Glomerular visceral epithelial cell (primary cell): ENCODE data around the gene GPC6.

ENCODE experiments used
- DNase-seq: peaks from one replicate; pipeline ENCODE4 v3.0.0-alpha.2; 2016; ENCODE audit errors: extremely low spot score

The GPC6 gene

DNA sequence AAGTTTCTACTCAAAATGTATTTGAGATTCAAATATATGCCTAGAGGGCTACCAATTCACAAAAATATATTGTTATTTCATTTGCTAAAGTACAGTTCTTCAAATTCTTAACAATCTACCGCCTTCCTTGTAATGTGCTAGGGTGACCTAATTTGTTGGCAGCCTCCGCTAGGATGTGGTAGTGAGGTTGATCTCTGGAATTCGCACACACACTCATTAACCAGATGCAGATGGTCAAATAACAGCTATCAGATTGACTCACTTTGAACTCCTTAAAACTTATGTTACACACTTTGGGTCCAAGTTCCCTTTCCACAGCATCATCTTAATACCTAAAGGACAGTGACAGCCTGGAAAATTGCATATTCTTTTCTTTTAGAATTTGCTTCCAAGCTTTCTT, 885.6 kb downstream of the GPC6 start:
- peak; percentile 89 for DNase-seq

DNA sequence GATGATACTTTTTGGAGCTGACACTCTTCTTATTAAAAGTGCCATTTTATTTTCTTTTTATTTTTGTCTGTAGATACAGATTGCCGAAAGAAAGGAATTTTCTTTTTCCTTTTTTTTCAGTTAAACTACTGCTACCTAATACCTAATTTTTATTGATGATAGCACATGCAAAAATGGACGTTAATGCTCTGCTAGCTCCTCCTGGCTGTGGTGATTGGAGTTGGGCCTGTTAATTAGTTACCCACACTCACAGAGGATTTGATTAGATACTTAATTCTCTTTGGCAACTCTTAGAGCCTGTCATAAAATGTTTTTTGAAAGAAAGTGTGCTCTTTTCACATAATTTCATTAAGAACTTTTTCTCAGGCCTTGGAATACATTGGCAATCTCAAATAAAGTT, 886.1 kb downstream of the GPC6 start:
- no peak for DNase-seq

DNA sequence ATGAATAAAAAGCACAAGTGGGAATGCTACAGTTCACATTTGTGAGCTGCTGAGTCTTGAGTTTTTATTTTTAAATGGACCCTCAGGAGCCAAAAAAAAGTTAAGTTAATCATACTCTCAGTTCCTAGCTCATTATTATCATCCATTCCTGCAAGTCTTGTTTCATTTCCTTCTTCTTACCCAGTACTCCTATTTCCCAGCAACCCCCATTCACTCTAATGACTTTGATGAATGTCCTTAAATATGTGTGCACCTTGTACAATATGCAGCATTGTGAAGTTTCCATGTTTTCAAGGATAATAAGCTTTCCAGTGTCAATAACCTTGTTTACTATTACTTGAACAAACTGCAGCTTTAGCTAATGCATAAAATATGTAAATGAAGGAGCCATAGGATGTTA, 886.6 kb downstream of the GPC6 start:
- no peak for DNase-seq

DNA sequence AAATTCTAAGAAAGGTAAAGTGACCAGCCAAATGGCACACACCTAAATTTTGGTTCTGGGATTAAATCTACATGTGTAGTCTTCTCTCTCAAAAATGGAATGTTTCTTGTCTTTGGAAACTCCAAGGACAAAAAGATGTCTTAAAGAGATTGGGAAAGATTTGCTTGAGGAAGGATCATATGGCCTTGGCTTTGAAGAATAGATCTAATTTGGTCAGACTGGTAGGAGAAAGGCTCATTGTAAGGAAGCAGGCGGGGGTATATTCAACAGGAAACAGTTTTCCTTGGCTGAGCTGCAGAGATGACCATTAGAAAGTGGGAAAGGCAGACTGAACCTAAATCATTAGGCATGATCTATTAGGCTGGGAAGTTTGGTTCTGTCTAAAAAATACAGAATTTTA, 887.6 kb downstream of the GPC6 start:
- DNase-seq: no peak

DNA sequence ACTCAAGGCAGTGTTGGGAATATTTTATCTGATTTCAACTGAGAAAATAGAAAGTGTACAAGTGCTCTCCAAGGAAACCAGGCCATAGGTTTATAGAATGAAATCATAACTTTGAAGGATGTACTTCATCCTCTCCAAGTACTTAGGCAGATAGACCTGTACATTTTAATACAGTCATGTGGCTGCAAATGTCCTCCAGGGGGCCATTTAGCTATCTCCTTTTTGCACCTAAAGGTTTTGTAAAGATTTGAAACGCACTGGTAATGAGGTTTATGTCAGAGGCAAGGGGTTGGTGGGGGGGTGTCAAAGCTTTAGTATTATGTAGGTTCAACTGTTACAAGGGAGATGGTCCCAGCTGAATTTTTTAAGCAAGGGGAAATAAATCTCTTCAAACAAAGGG, 888.4 kb downstream of the GPC6 start:
- DNase-seq: no peak

DNA sequence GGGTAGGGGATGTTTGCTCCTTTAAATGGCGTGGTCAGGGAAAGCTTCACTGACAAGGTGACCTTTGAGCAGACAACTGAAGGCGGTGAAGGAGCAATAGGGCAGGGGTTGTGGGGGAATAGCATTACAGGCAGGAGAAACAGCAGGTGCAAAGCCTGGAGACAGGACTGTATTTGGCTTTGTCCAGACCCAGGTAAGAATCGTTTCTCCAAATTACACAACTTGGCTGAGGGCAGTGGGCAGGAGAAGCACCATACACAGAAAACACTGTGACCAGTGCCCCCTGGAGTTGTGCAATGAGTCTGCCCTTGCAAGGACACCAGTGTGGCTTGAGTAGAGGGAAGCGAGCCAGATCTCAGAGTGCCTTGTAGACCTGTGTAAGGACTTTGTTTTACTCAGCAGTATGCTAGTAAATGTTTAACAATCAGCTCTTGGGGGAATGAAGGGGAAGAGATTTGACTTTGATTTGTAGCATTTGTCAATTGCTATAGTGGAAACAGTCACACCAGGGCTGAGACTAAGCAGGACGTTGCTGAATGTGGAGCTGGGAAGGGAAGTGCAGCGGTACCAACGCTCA, 892.8 kb downstream of the GPC6 start:
- peak; percentile 47 for DNase-seq

DNA sequence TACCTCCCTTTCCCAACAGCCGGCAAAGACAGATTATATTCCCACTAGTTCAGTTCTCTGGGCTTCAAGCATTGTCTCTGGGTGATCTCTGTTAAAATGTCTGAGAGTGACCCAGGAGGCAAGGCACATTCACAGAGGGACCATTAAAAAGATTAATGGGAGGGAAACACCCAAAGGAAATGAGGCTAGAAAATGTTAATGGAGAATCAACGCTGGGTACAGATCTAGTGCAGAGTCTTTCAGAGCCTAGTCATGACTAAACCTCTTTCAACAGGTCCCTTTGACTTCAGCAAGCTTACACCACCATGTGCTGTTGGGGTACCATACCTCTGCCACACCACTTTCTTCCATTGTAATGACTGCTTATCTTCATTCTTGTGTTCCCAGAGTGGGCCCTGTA, 894.3 kb downstream of the GPC6 start:
- no peak for DNase-seq

DNA sequence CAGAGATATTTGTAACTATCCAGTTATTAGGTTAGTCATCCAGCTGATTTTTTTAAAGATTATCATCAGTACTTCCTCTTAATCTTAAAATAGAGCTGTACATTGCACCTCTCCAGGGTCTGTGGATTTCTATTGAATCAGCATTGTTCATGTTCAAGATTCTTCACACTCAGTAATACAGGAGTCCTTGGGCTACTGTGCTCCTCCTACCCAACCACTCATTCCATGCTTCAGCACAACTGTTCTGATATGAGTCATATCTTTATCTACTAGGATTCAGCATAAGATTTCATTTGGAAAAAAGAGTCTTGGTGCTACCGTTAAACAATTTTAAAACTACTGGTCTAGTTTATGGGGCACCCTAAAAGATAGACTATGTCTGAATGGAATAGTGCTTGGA, 895.1 kb downstream of the GPC6 start:
- DNase-seq: peak; percentile 57

DNA sequence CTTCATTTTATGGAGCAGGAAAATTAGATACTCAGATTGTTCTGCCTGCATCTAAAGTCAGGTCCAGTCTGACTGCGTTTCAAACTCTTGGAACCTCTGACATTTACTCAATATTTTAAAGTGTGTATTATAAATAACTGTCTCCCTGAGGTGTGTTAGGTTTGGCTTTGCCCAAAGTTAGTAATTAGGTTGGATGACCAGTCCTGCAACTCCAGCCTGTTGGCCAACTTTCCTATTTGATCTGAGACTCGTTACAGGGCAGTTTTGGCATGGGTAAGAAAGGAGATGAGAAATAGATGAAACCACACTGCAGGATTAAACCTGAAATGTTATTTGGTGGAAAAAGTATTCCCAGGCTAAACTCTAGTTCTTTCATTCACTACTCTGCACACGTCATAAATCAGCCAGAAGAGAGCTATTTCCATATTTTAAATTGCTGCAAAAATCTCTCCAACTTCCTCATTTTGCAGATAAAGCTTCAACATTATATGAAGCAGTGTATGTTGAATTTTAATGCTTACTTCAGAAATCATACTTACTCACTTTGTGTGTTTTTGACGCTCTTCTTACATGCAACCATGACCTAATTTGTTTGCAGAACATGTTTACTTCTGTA, 895.8 kb downstream of the GPC6 start:
- no peak for DNase-seq

DNA sequence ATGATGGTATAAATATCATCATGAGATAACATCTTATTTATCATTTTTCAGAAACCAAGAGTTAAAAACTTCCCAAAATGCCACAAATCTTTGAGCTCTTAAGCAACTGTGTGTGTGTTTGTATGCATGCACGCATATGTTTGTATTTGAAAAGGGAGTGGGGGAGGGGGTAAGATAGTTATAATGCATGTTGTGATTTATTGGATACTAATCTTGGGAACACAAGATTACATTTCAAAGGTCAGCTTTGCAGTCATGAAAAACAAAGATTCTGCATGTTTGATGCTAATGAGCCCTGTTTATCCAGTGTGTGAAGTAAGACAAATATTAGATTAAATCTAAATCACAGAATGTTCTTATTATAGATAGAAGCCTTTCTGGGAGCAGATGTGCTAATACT, 897.0 kb downstream of the GPC6 start:
- DNase-seq: no peak

DNA sequence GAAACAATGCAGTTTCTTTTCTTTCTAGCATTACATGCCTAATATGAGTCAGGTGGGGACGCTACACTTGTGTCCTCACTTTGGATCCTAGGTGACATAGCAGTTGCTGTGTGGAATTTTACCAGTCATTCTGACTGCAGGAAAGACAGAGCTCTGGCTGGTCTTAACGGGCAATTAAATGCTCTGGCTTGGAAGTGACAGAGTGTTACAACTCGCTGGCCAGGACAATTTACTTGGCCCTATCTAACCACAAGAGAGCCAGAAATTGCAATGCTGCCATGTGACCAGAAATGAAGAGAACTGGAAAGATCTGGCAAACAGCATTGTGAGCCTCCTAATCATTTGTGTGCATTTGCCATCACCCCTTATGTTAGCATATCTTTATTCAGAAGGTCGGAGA, 901.8 kb downstream of the GPC6 start:
- peak; percentile 41 for DNase-seq

DNA sequence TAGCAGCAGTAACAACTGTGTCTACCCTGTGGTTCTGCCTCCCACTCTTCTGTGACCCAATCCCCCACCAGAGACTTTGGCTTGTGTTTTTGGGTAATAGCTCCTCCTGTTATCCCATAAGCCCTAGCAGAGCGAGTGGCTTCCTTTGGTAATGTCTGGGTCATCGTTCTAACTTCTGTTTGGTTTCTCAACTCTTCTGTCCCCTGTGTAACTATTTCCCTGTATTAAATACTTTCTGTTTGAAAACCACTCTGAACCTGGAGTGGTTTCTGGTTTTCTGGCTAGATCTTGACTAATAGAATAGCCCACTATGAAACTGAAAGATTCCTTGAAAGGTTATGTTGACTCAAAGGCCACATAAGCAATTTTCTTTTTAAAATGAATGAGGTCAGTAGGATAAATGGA, 902.9 kb downstream of the GPC6 start:
- no peak for DNase-seq

DNA sequence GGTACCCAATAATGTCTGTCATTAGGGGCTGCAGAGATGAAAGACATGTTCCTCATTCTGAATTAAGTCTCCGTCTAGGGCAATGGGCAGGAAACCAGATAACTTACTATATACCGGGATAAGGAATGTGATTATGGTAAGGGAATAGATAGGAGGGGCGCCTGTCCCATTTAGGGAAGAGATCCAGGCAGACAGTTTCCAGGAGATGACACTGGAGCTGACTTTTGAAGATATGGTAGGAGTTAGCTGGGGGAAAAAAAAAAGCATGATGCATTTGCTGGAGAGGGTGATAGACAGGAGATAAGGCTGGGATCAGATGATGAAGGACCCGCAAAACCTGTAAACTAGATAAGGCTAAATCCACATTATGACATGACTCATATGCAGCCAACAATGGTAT, 912.2 kb downstream of the GPC6 start:
- DNase-seq: no peak

DNA sequence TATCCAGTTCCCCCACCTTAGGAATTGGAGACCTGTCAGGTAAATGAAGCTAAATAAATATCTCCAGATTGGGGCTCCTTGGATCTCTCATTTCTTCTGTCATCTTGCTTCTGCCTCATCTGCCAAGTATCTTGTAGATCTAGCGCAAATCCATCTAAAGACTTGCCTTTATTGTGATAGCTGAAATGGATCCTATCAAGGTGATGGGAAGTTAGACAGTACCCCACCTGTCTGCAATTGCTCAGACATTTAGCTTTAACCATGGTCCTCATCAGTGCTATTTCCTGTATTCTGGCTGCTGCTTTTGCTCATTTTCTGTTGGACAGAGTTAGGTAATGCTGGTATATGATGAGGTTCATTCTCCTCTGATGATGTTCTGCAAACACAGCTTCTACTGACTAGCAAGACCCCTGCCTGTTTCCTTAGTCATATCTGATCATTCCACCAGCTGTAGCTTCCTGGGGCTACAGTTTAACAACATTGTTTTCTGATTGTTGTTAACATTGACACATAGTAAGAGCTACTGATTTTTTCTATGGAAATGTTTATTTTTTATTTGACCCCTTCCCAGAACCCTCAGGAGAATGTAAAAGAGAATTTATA, 912.9 kb downstream of the GPC6 start:
- DNase-seq: no peak

DNA sequence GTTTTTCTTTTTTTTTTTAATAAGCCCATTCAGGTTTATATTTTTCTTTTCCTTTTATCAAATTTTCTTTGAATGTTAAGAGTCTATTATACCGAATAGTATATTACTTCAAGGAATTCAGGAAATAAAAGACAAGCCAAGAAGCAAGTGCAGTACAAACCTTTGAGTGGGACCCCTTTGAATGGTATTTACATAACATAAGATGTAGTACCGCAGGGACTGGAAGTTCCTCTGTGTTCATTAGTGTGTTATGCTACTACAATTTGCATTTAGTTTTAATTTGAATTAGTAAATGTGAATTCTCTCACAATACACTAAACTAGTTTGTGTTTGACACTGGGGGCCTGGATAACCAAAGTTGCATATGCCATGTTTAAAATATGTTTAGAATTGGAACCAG, 913.4 kb downstream of the GPC6 start:
- DNase-seq: no peak

DNA sequence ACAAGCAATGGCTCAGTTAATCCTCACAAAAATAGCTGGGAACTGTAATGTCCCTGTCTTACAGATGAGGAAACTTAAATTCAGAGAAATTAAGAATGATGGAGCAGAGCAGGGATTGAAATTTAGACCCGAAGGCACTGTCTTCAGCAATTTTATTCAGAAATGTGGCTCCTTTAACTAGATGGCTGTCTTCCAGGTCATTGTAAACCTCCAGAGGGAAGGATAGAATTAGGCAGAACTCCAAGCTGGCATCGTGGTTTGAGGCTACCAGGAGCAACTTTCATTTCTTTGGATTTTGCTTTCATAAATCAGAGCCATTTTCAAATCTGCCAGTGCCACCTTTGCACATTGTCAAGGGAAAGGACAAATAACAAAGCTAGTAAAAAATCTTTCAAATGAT, 913.9 kb downstream of the GPC6 start:
- no peak for DNase-seq

DNA sequence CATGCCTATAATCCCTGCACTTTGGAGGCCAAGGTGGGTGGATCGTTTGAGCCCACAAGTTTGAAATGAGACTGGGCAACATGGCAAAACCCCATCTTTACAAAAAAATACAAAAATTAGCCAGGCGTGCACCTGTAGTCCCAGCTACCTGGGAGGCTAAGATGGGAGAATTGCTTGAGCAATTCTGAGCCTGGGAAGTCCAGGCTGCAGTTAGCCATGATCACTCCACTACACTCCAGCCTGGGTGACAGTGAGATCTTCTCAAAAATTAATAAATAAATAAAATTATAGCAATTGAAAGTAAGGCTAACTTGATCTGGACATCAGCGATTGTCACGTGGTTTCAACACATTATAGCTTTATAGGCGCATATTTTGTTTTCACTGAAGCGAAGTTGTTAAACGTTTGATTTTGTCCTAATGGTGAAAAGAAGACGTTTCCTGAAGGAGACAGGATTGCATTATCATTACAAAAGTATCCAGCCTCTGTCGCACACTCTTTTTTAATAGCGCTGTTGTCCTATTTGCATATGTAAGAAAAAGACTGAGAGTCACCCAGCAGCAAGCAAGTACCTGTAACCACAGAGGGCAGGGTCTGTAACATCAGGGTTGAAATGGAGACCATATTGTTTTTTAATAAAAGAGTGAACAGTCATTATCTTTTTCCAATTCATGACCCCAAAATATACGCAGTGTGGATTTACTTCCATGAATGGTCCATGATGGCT, 917.2 kb downstream of the GPC6 start:
- no peak for DNase-seq

DNA sequence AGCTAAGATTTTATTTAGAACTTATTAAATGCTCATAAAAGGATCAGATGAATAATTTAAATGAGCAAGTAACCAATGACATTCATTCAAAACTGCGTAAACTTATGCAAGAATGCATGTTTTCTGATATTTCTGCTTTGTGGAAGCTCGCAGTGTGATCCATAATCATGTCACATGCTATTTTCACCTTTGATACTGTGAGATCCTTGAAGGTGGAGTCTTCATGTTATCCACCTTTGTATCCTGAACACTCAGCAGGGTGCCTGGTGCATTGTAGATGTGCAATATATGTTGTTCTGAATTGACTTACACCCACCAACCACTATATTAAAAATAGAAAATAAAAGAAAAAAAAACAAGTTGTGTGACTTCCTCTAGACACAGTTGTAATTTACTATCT, 919.4 kb downstream of the GPC6 start:
- no peak for DNase-seq

DNA sequence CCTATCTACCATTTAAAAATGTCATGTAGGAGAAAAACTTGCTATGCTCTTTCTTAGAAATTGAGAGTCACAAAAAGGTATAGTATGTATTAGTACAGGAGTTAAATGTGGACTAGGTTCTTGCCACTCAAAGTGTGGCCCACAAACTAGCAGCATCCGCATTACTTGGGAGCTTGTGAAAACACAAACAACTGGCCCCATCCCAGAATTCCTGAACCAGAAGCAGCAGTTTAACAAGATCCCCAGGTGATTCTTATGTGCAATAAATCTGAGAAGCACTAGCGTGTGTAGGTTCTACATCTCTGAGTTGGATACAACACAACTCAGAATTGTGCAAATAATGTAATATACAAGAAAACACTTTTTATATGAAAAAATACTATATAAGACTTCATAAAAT, 927.0 kb downstream of the GPC6 start:
- no peak for DNase-seq

DNA sequence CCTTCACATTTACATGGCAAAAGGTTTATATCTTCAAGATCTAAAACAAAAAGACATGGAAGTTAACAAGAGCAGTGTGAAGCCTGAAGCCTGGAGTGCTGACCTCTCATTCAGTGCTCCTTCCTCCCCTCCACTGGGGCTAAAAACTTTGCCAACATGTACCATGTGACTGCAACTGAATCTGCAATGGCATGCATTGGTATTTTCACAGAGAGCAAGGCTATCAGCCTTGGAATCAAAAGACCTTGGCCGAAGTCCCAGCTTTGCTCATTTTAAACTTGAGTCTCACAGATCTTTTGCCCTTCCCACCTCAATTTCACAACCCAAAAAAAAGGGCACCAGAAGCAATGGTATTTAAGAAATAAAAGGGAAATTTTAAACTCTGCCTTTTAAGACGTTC, 927.8 kb downstream of the GPC6 start:
- DNase-seq: no peak

DNA sequence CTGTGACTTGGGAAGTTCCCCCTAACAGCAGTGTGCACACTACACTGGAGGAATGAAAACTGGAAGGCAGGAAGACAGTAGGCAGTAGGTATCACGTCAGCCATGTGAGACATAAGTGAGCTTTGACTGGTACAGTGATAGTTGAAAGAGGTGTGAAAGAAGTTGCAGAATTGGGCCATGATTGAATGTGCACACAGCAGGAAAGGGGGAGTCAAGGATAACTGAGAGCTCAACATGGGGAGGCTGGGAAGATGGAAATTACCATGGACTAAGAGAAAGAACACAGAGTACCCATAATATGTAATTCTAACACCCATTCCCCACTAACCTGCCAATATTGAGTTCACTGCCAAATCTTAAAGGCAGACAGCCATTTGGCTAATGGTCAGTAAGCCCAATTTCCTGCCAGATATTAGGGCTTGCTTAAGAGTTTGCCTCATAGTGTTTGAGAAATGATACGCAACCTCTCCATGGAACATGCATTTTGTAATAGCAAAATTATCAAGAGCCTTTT, 931.2 kb downstream of the GPC6 start:
- no peak for DNase-seq

DNA sequence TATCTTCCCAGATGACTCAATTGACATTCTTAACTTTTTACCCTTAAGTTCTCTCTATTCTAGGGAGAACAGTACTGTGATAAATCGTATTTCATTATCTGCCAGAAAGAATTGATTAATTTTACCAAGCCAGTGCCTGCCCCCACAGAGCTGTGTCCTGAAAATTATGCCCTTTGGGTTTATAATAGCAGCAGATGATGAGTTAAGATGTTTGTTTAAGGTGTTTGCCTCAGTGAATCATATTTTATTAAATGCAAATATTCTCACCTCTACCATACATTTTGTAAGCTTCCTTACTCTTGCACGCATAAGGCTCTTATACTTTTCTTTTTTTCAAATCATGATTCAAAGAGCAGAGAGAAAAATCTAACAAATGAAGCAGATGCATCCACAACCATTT, 934.3 kb downstream of the GPC6 start:
- no peak for DNase-seq

DNA sequence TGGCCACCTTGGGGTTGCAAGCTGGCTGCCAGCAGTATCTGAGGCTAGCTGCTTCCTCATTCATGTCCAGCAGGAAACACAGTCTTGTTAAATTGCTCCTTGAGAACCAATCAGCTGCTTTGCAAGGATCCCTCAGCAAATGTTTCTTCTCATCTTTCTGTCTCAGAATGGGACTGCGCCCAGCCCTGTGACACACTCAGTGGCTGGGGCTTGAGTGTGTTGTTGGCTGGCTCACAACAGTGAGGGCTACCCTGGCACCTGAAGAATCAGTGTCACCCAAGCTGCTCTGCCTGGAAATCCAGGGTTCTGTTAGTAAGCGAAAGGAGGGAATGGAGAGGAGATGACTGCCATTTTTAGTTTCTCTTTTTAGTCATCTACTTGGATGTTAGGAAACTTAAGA, 935.7 kb downstream of the GPC6 start:
- DNase-seq: no peak
